ENCODE data around the gene DFFB. TPM values are rescaled to one million over a fixed set of nuclear protein-coding genes. Genes with fewer than 3 reads are reported as not detected.

DFFB gene
- total and polyA plus RNA-seq, 2 of the 4 experiments (the other 2 are of a cell fraction): 6.5 to 7.3 TPM

DNA sequence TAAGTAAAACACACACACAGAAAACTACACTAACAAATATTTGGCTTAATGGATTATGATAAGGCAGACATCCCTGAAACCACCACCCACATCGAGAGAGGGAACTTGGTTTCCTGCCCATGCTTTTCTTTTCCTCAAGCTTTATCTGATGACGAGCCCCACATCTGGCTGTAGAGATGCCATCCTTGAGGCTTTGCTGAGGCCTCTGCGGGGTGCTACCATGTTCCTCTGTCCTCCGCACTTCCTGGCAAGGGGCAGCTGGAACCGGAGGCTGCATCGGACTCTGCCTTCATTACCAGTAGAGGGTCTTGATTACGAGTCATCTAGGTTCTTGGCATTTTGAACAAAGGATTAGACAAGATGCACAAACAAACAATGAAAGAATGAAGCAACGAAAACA lies 64.5 kb downstream of the DFFB start:
- intact Hi-C loops (cut with micrococcal nuclease): no loop called here
- Histone ChIP-seq H3K27me3 (ENCODE audit: control insufficient read depth, insufficient read depth, low read length) (no peaks in the 10 kb centered on the region; the same call in 1 of the 2 replicates), H3K18ac (ENCODE audit: low read depth, low read length) (no peak overlapping the region), H3K27ac (ENCODE audit: insufficient read depth, low read length) (no peak overlapping the region), H4K91ac (ENCODE audit: insufficient read depth, low read depth, low read length) (no peak overlapping the region), H3K14ac (replicated peaks; ENCODE audit: low read depth, low read length) (no peak overlapping the region), H2BK120ac (ENCODE audit: low read depth, low read length) (no peak overlapping the region), H2AK5ac (ENCODE audit: low read depth, low read length) (no peak overlapping the region), H3K4me3 (ENCODE audit: insufficient read depth, low read depth, low read length) (peak overlapping the region; percentile 11; the same call in 1 of the 2 replicates), H2BK5ac (ENCODE audit: low read depth, low read length, poor library complexity, severe bottlenecking) (no peak overlapping the region), H3K4ac (ENCODE audit: low read depth, low read length) (no peak overlapping the region), H2AK9ac (replicated peaks; ENCODE audit: low read depth, low read length, poor library complexity) (no peak overlapping the region), H3K9me1 (ENCODE audit: insufficient read depth, low read length) (no peaks in the 10 kb centered on the region), H3K9ac (ENCODE audit: low read depth, low read length) (no peak overlapping the region), H3K4me1 (ENCODE audit: control insufficient read depth, insufficient read depth, low read length) (no peaks in the 10 kb centered on the region), H2BK15ac (ENCODE audit: low read depth, low read length) (no peak overlapping the region), H3K79me1 (ENCODE audit: low read depth in 1 of 2, low read length in 2 of 2) (no peaks in the 10 kb centered on the region), H2BK20ac (ENCODE audit: low read depth, low read length) (no peak overlapping the region), H4K8ac (ENCODE audit: low read depth in 2 of 2, low read length in 2 of 2) (no peak overlapping the region), H3K23ac (ENCODE audit: low read depth, low read length) (no peak overlapping the region), H3K56ac (ENCODE audit: extremely low read depth, insufficient read depth, low read length) (no peak overlapping the region), H3K36me3 (ENCODE audit: control insufficient read depth, insufficient read depth, low read length) (no peaks in the 10 kb centered on the region), H2AFZ (replicated peaks; ENCODE audit: low read length, poor library complexity) (no peak overlapping the region), H4K5ac (ENCODE audit: low read depth, low read length) (no peak overlapping the region), H3K4me2 (ENCODE audit: low read depth, low read length) (no peak overlapping the region), H3K9me3 (ENCODE audit: control insufficient read depth, insufficient read depth, low read length) (no peaks in the 10 kb centered on the region), H4K20me1 (ENCODE audit: insufficient read depth, low read length) (no peaks in the 10 kb centered on the region)
- TF ChIP-seq USF2 (IDR thresholded peaks at IDR 0.05; ENCODE audit: low read depth, low read length): no peak
- no peak for TF ChIP-seq RAD21 (IDR thresholded peaks at IDR 0.05; ENCODE audit: low read length)
- TF ChIP-seq FOS (IDR thresholded peaks at IDR 0.05; ENCODE audit: low read depth, low read length): no peak
- TF ChIP-seq NFE2L2 (IDR thresholded peaks at IDR 0.05; ENCODE audit: low read depth, low read length): no peak
- no peak for TF ChIP-seq MXI1 (IDR thresholded peaks at IDR 0.05; ENCODE audit: borderline replicate concordance, low read depth, low read length)
- TF ChIP-seq RCOR1 (IDR thresholded peaks at IDR 0.05; ENCODE audit: insufficient replicate concordance, low read length): no peak
- TF ChIP-seq, protein P1, sequence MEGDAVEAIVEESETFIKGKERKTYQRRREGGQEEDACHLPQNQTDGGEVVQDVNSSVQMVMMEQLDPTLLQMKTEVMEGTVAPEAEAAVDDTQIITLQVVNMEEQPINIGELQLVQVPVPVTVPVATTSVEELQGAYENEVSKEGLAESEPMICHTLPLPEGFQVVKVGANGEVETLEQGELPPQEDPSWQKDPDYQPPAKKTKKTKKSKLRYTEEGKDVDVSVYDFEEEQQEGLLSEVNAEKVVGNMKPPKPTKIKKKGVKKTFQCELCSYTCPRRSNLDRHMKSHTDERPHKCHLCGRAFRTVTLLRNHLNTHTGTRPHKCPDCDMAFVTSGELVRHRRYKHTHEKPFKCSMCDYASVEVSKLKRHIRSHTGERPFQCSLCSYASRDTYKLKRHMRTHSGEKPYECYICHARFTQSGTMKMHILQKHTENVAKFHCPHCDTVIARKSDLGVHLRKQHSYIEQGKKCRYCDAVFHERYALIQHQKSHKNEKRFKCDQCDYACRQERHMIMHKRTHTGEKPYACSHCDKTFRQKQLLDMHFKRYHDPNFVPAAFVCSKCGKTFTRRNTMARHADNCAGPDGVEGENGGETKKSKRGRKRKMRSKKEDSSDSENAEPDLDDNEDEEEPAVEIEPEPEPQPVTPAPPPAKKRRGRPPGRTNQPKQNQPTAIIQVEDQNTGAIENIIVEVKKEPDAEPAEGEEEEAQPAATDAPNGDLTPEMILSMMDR (conservative IDR thresholded peaks at IDR 0.05; ENCODE audit: low read depth, low read length): no peak
- no peak for TF ChIP-seq BHLHE40 (IDR thresholded peaks at IDR 0.05; ENCODE audit: low read depth, low read length)
- no peak for TF ChIP-seq ELK1 (IDR thresholded peaks at IDR 0.05; ENCODE audit: borderline replicate concordance, low read depth, low read length)
- no peak for TF ChIP-seq MAZ (IDR thresholded peaks at IDR 0.05; ENCODE audit: borderline replicate concordance, low read depth, low read length)
- no peak for TF ChIP-seq POLR2A (IDR thresholded peaks at IDR 0.05; ENCODE audit: low read depth, low read length)
- TF ChIP-seq MAFK (IDR thresholded peaks at IDR 0.05; ENCODE audit: low read depth, low read length): no peak
- TF ChIP-seq RFX5 (IDR thresholded peaks at IDR 0.05; ENCODE audit: low read depth, low read length): no peak
- TF ChIP-seq CHD1 (IDR thresholded peaks at IDR 0.05; ENCODE audit: low read depth, low read length): no peak
- no peak for TF ChIP-seq SMC3 (IDR thresholded peaks at IDR 0.05; ENCODE audit: low read depth, low read length)
- TF ChIP-seq CEBPB (IDR thresholded peaks at IDR 0.05; ENCODE audit: low read depth, low read length): no peak
- 0% methylated on average over 1 of the region's 8 CpGs; no CpG with 5 or more reads in 1 of the 2 experiments for WGBS, 2 experiments (ENCODE audit: extremely low coverage in 2 of 2, insufficient read length in 1 of 2)
- BruUV-seq (replicated peaks): no TSS peak
- in situ Hi-C loops (cut with MboI; ENCODE audit: low sequenced_read_pairs): loop anchor here (25.0 kb wide), 1 partner anchor 1991 kb away; no protein-coding TSS in a partner anchor
- ChIA-PET CTCF (no interaction called here), POLR2A (ENCODE audit: unreplicated experiment) (no interaction called here)
- ATAC-seq (ENCODE audit: low read depth) (no peak), DNase-seq (no peak)
- dilution Hi-C loops (cut with HindIII; ENCODE audit: low sequenced_read_pairs, unreplicated experiment): no loop called here
